HepG2 (cell line): ENCODE measurements around the gene SEPTIN5. TPM values are rescaled to one million over a fixed set of nuclear protein-coding genes. Genes with fewer than 3 reads are reported as not detected.

ENCODE experiments used
- ATAC-seq: fragments of 200-7000 bp; cut with Tn5 transposase; 3 replicates; pipeline ENCODE4 v1.9.1; 2020; ENCODE audit warnings: mild to moderate bottlenecking, moderate library complexity
- BruUV-seq: library from RNA; stranded (reverse); fragments of 400-500 nt; replicated peaks from 2 replicates; lab custom pipeline; 2021; lab: Mats Ljungman, UMichigan
- CTCF ChIA-PET: fragments of 300-600 bp; formaldehyde crosslinking; extraction: SDS; loops from one replicate; lab custom pipeline; 2021; ENCODE audit warnings: low total read pairs, inconsistent platforms, low intra/inter-chr PET ratio; lab: Yijun Ruan, JAX
- POLR2A ChIA-PET: fragments of 350-600 bp; sonication (Branson Sonifier 250); formaldehyde crosslinking; loops from one replicate; lab custom pipeline; 2020; ENCODE audit warnings: antibody characterized with exemption, inconsistent platforms; lab: Yijun Ruan, JAX
- DNase-seq: peaks from one replicate; pipeline ENCODE4 v3.0.0-alpha.2; 2015; ENCODE audit warnings: low spot score
- FAIRE-seq: peaks from 3 replicates; lab custom pipeline; 2011; peaks lifted over from hg19 to GRCh38; lab: Jason Lieb, UNC
- H2AFZ ChIP-seq: one replicate; pipeline ENCODE4 v1.6.1; 2011; ENCODE audit warnings: low read length, inconsistent platforms
- H3K27ac ChIP-seq: fragments of 300-600 bp; 3 replicates; pipeline ENCODE4 v1.8.0; 2011; ENCODE audit warnings: mixed run types, mild to moderate bottlenecking, mixed read lengths, low read length, inconsistent platforms; ENCODE audit not compliant: insufficient read depth; ENCODE audit errors: extremely low read length
- H3K27me3 ChIP-seq, 2 experiments: fragments of 200-600 bp in 1 of 2; 2 replicates in 1 of 2; 3 replicates in 1 of 2; pipeline versions ENCODE4 v1.6.0 to v1.8.0; 2011; ENCODE audit warnings: low read length in 2 of 2, mild to moderate bottlenecking in 2 of 2, moderate library complexity in 2 of 2, inconsistent platforms in 1 of 2; ENCODE audit not compliant: insufficient read depth in 2 of 2, control insufficient read depth in 1 of 2
- H3K36me3 ChIP-seq, 2 experiments: fragments of 200-600 bp in 1 of 2; replicated peaks in 1 of 2; 2 replicates in 1 of 2; 3 replicates in 1 of 2; pipeline versions ENCODE4 v1.5.1 to v1.8.0; 2011; ENCODE audit warnings: low read length in 2 of 2, inconsistent platforms in 1 of 2; ENCODE audit not compliant: insufficient read depth in 2 of 2, control insufficient read depth in 1 of 2
- H3K4me1 ChIP-seq: 2 replicates; pipeline ENCODE4 v1.5.1; 2012; ENCODE audit warnings: low read length, inconsistent platforms; ENCODE audit not compliant: insufficient read depth
- H3K4me2 ChIP-seq: 2 replicates; pipeline ENCODE4 v1.6.0; 2011; ENCODE audit warnings: low read depth, low read length, inconsistent platforms
- H3K4me3 ChIP-seq, 3 experiments: fragments of 200-600 bp in 1 of 3; sonication (generic), shearing (Covaris generic) in 1 of 3; replicated peaks in 1 of 3; 2 replicates each; pipeline ENCODE4 v1.5.1; 2011 to 2016; ENCODE audit warnings: low read length in 3 of 3, inconsistent platforms in 2 of 3, low read depth in 2 of 3, mild to moderate bottlenecking in 2 of 3, control low read depth in 1 of 3, mixed read lengths in 1 of 3; ENCODE audit not compliant: insufficient read depth in 1 of 3
- H3K79me2 ChIP-seq: one replicate; pipeline ENCODE4 v1.6.1; 2011; ENCODE audit warnings: low read length, inconsistent platforms; ENCODE audit not compliant: insufficient read depth
- H3K9ac ChIP-seq: 2 replicates; pipeline ENCODE4 v1.6.0; 2011; ENCODE audit warnings: mild to moderate bottlenecking, low read depth, low read length, inconsistent platforms; ENCODE audit not compliant: insufficient read depth
- H3K9me3 ChIP-seq: 2 replicates; pipeline ENCODE4 v1.5.1; 2012; ENCODE audit warnings: mild to moderate bottlenecking, low read length
- H4K20me1 ChIP-seq: 2 replicates; pipeline ENCODE4 v1.6.0; 2011; ENCODE audit warnings: inconsistent platforms, mild to moderate bottlenecking, low read length, moderate library complexity; ENCODE audit not compliant: insufficient read depth
- FOXJ3 ChIP-seq: sonication (generic); formaldehyde crosslinking; IDR thresholded peaks from 2 replicates; pipeline ENCODE4 v1.4.0; 2020; ENCODE audit warnings: missing genetic modification reagents, mild to moderate bottlenecking, borderline replicate concordance
- HMG20A ChIP-seq: IDR thresholded peaks from 2 replicates; pipeline ENCODE4 v1.6.1; 2016; ENCODE audit warnings: borderline replicate concordance
- MED13 ChIP-seq: sonication (generic); formaldehyde crosslinking; IDR thresholded peaks from 2 replicates; pipeline ENCODE4 v1.5.0; 2020; ENCODE audit warnings: missing genetic modification reagents
- PRDM10 ChIP-seq: sonication (generic); formaldehyde crosslinking; IDR thresholded peaks from 2 replicates; pipeline ENCODE4 v1.4.0; 2020; ENCODE audit warnings: low read depth, missing genetic modification reagents
- RARG ChIP-seq: sonication (generic); formaldehyde crosslinking; IDR thresholded peaks from 2 replicates; pipeline ENCODE4 v1.4.0; 2020; ENCODE audit warnings: low read depth, mild to moderate bottlenecking, missing genetic modification reagents
- SETDB1 ChIP-seq: sonication (generic); formaldehyde crosslinking; IDR thresholded peaks from 2 replicates; pipeline ENCODE4 v1.5.1; 2020; ENCODE audit warnings: missing genetic modification reagents, mild to moderate bottlenecking, borderline replicate concordance
- ZNF503 ChIP-seq: sonication (generic); formaldehyde crosslinking; IDR thresholded peaks from 2 replicates; pipeline ENCODE4 v1.4.0; 2020; ENCODE audit warnings: missing genetic modification reagents
- ZNF530 ChIP-seq: sonication (generic); formaldehyde crosslinking; IDR thresholded peaks from 2 replicates; pipeline ENCODE4 v1.5.0; 2020; ENCODE audit warnings: low read depth, mild to moderate bottlenecking, missing genetic modification reagents
- ZNF552 ChIP-seq: sonication (generic); formaldehyde crosslinking; IDR thresholded peaks from 2 replicates; pipeline ENCODE4 v1.9.0; 2022; ENCODE audit warnings: missing genetic modification reagents, mild to moderate bottlenecking, borderline replicate concordance
- WGBS: methylation state at CpG from one replicate; pipeline ENCODE4 v1.1.6; 2017; ENCODE audit warnings: low lambda C conversion rate; 5-methylcytosine and 5-hydroxymethylcytosine counted together
- in situ Hi-C: cut with HindIII; loops from 2 replicates; pipeline ENCODE4 v1.10.0; 2017; ENCODE audit warnings: low pct_unique_long_range_greater_than_20kb; ENCODE audit not compliant: extremely low pct_ligation_motif_present
- intact Hi-C: fragments of 100-400 bp; cut with micrococcal nuclease; formaldehyde crosslinking; loops from one replicate; pipeline ENCODE4 v1.10.0; 2022; ENCODE audit not compliant: unreplicated experiment
- polyA plus RNA-seq, 8 experiments: library from polyadenylated mRNA; depleted of rRNA in 3 of 8; stranded (reverse) in 7 of 8; unstranded in 1 of 8; fragments of >200 nt; fragmentation: Illumina TruSeq in 4 of 8; extraction: Trizol in 4 of 8; gene quantifications; 2 replicates each; pipeline versions ENCODE4 v1.2.1 to v1.2.3, GENCODE V29; 2011 to 2016; ENCODE audit warnings: low read depth in 4 of 8, missing spikeins in 1 of 8, mixed read lengths in 1 of 8; ENCODE audit not compliant: insufficient read depth in 1 of 8
- total RNA-seq, 5 experiments: library from RNA; depleted of rRNA; stranded (reverse); fragments of >200 nt; fragmentation: Illumina TruSeq; extraction: Trizol; gene quantifications; 2 replicates each; pipeline ENCODE4 v1.2.3, GENCODE V29; 2016; ENCODE audit warnings: low read depth in 1 of 5
- TF ChIP-seq, protein P1 (sequence below): IDR thresholded peaks from 2 replicates; pipeline ENCODE4 v1.6.1; 2016; ENCODE audit warnings: missing compliant biosample characterization, missing genetic modification reagents, borderline replicate concordance
- TF ChIP-seq, protein P2 (sequence below): sonication (generic); formaldehyde crosslinking; IDR thresholded peaks from 2 replicates; pipeline ENCODE4 v1.8.0; 2022; ENCODE audit warnings: mild to moderate bottlenecking, missing genetic modification reagents; ENCODE audit not compliant: insufficient replicate concordance

The SEPTIN5 gene
- total and polyA plus RNA-seq, 2 of the 13 experiments (the other 11 are each of a cell fraction or from before 2014, with no cell fraction given), result 0.33 TPM; not detected in 1

DNA sequence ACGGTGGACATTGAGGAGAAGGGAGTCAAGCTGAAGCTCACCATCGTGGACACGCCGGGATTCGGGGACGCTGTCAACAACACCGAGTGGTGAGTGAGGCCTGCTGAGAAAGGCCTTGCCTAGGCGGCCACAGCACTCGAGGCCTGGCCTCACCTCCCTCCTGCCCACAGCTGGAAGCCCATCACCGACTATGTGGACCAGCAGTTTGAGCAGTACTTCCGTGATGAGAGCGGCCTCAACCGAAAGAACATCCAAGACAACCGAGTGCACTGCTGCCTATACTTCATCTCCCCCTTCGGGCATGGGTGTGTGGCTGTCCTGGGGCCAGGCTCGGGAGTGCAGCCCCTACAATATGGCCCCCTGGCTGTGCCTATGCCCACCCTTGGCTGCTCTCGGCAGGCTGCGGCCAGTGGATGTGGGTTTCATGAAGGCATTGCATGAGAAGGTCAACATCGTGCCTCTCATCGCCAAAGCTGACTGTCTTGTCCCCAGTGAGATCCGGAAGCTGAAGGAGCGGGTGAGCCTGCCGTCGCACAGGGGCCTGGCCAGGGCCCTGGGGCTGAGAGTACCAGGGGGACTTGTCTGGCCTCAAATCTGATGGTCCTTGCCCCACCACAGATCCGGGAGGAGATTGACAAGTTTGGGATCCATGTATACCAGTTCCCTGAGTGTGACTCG lies 6.0 kb downstream of the SEPTIN5 start:
- BruUV-seq, result no TSS peak
- POLR2A ChIA-PET, result no interaction called here
- CTCF ChIA-PET, result no interaction called here

More for the DNA sequence above, 6.0 kb downstream of the SEPTIN5 start:
- Histone ChIP-seq H3K27me3 (peaks cover 24 to 89% of the 10 kb centered on the region in 2 experiments), H3K27ac (no peak overlapping the region)
- TF ChIP-seq ZNF530 (CRISPR knock-in tag) (no peak), FOXJ3 (CRISPR knock-in tag) (no peak), MED13 (no peak), ZNF552 (CRISPR knock-in tag) (no peak), HMG20A (no peak), ZNF503 (CRISPR knock-in tag) (no peak), PRDM10 (no peak), SETDB1 (no peak), RARG (CRISPR knock-in tag) (no peak)
- TF ChIP-seq, protein P1, sequence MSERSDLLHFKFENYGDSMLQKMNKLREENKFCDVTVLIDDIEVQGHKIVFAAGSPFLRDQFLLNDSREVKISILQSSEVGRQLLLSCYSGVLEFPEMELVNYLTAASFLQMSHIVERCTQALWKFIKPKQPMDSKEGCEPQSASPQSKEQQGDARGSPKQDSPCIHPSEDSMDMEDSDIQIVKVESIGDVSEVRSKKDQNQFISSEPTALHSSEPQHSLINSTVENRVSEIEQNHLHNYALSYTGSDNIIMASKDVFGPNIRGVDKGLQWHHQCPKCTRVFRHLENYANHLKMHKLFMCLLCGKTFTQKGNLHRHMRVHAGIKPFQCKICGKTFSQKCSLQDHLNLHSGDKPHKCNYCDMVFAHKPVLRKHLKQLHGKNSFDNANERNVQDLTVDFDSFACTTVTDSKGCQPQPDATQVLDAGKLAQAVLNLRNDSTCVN (CRISPR knock-in tag), result no peak
- TF ChIP-seq, protein P2, sequence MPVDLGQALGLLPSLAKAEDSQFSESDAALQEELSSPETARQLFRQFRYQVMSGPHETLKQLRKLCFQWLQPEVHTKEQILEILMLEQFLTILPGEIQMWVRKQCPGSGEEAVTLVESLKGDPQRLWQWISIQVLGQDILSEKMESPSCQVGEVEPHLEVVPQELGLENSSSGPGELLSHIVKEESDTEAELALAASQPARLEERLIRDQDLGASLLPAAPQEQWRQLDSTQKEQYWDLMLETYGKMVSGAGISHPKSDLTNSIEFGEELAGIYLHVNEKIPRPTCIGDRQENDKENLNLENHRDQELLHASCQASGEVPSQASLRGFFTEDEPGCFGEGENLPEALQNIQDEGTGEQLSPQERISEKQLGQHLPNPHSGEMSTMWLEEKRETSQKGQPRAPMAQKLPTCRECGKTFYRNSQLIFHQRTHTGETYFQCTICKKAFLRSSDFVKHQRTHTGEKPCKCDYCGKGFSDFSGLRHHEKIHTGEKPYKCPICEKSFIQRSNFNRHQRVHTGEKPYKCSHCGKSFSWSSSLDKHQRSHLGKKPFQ, result no peak
- TF ChIP-seq, all 625 proteins: peak for 0
- in situ Hi-C loops, result loop anchor here (5.0 kb wide), 1 partner anchor 43 kb away; no protein-coding TSS in a partner anchor
- Histone ChIP-seq H3K9ac (no peak overlapping the region), H3K4me2 (no peak overlapping the region), H3K4me1 (peaks cover 37% of the 10 kb centered on the region), H3K79me2 (no peaks in the 10 kb centered on the region), H4K20me1 (peaks cover 8% of the 10 kb centered on the region; the same call in 1 of the 2 replicates), H3K36me3 (no peaks in the 10 kb centered on the region), H3K9me3 (no peaks in the 10 kb centered on the region), H2AFZ (no peak overlapping the region), H3K4me3 (no peak overlapping the region)
- 50% methylated on average over 8 of the region's 26 CpGs for WGBS
- intact Hi-C loops, result no loop called here
- ATAC-seq (no peak), DNase-seq (no peak), FAIRE-seq (no peak)
